ENCODE measurements around the gene FAM13A. TPM values are rescaled to one million over a fixed set of nuclear protein-coding genes. Genes with fewer than 3 reads are reported as not detected.
"Not testable (repeated sequence)": the region's sequence is repeated elsewhere in the genome, so short reads cannot be mapped to it uniquely, and the experiment has no call there.

The FAM13A gene
- total and polyA plus RNA-seq, 11 donors = 3.7 to 30.4 (median 11.5) TPM

DNA sequence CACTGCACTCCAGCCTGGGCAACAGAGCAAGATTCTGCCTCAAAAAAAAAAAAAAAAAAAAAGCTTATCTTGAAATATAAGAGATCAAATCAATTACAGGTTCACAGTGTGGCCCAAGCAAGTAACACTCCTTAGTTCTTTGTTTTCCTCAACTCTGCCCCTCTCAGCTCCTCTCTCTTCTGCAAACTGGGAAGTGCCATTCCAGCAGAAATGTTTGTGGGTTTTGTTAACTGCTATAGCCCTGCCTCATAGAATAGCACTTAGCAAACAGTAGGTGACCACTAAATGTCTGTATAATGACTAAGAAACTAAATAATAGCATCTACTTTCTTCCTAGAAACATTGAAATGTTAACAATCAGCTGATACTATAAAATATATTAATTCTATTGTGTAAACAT, 199.4 kb downstream of the FAM13A start:
- intact Hi-C loops (cut with DNase I) = no loop called here
- Histone ChIP-seq H3K36me3 (no peaks in the 10 kb centered on the region), H3K27ac (peak overlapping the region in 2 of 12 donors; percentile 2 to 86), H3K4me1 (peaks cover 0 to 31% (median 0%) of the 10 kb centered on the region in 12 donors), H3K9me3 (no peaks in the 10 kb centered on the region), H3K27me3 (no peaks in the 10 kb centered on the region), H3K4me3 (no peak overlapping the region)
- TF ChIP-seq, protein P1, sequence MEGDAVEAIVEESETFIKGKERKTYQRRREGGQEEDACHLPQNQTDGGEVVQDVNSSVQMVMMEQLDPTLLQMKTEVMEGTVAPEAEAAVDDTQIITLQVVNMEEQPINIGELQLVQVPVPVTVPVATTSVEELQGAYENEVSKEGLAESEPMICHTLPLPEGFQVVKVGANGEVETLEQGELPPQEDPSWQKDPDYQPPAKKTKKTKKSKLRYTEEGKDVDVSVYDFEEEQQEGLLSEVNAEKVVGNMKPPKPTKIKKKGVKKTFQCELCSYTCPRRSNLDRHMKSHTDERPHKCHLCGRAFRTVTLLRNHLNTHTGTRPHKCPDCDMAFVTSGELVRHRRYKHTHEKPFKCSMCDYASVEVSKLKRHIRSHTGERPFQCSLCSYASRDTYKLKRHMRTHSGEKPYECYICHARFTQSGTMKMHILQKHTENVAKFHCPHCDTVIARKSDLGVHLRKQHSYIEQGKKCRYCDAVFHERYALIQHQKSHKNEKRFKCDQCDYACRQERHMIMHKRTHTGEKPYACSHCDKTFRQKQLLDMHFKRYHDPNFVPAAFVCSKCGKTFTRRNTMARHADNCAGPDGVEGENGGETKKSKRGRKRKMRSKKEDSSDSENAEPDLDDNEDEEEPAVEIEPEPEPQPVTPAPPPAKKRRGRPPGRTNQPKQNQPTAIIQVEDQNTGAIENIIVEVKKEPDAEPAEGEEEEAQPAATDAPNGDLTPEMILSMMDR (IDR thresholded peaks at IDR 0.05) = no peak
- TF ChIP-seq POLR2A (IDR thresholded peaks at IDR 0.05) = no peak
- ATAC-seq (peak in 1 of 4 donors; percentile 41), DNase-seq (no peak)

DNA sequence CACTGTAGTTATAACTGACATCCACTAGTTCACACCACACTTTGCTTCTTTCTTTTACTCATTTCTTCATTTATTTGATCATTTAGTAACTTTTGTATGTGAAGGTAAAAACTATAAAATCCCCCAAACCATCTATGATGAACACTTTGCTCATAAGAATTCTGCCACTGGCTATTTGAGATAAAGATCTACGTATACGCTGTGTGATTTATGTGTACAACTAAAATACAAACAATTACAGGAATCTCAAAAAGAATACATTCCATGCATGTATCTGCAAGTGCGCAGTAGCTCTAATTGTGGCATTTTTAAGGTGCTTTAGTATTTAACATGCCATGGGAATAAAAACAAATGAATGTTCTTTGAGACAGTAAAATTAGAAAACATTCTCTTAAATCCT, 202.5 kb downstream of the FAM13A start:
- Histone ChIP-seq H3K4me1 (peaks cover 0 to 14% (median 0%) of the 10 kb centered on the region in 12 donors), H3K27me3 (no peaks in the 10 kb centered on the region), H3K27ac (no peak overlapping the region), H3K36me3 (no peaks in the 10 kb centered on the region), H3K9me3 (no peaks in the 10 kb centered on the region), H3K4me3 (no peak overlapping the region)
- no peak for DNase-seq
- ATAC-seq = no peak
- WGBS, 4 donors = 97 to 99% (median 98%) methylated on average over 3 of the region's 3 CpGs
- no peak for TF ChIP-seq POLR2A (IDR thresholded peaks at IDR 0.05)
- TF ChIP-seq, protein P1 (IDR thresholded peaks at IDR 0.05) = no peak
- intact Hi-C loops (cut with DNase I) = no loop called here

DNA sequence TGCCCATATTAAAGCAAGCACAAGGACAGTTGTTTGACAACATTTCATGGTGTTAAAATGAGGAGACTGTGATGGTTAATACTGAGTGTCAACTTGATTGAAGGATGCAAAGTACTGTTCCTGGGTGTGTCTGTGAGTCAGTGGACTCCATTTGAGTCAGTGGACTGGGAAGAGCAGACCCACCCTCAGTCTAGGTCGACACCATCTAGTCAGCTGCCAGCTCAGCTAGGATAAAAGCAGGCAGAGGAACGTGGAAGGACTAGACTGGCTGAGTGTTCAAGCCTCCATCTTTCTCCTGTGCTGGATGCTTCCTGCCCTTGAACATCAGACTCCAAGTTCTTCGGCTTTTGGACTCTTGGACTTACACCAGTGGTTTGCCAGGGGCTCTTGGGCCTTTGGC, 203.4 kb downstream of the FAM13A start:
- intact Hi-C loops (cut with DNase I); H3K4me1 ChIP-seq; DNase-seq; H3K27ac ChIP-seq; H3K4me3 ChIP-seq; ATAC-seq; H3K36me3 ChIP-seq; H3K9me3 ChIP-seq; H3K27me3 ChIP-seq: not testable (repeated sequence)
- WGBS, 4 donors = 90 to 94% (median 92%) methylated on average over 2 to 3 of the region's 3 CpGs

DNA sequence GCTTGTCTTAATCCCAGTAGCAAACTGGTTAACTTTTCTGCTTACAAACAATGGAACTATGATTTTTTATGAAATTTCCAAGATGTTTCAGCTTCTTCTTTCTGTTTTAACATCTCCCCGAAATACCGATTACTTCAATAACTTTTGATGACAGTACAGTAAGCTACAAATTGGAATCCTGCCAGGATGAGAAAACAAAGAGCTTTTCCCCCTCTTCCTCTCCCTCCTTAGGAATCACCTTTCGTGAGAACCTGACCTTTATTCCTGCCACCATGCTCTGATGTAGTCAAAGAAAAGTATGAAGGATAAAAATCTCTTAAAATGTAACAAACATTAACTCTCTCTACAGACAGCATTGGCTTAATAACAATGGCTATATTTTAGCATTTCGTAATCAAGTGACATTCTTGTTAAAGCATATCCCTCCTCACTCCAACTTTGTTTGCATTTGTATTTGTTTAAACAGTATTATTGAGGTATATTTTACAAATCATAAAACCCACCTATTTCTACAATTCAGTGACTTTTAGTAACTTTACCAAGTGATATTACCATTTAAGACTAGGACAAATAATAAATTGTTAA, 210.7 kb downstream of the FAM13A start:
- Histone ChIP-seq H3K36me3 (no peaks in the 10 kb centered on the region), H3K27me3 (no peaks in the 10 kb centered on the region), H3K27ac (no peak overlapping the region), H3K9me3 (no peaks in the 10 kb centered on the region), H3K4me1 (peaks cover 0 to 24% (median 0%) of the 10 kb centered on the region in 12 donors), H3K4me3 (no peak overlapping the region)
- intact Hi-C loops (cut with DNase I) = no loop called here
- DNase-seq = no peak
- TF ChIP-seq POLR2A (IDR thresholded peaks at IDR 0.05) = no peak
- TF ChIP-seq, protein P1 (IDR thresholded peaks at IDR 0.05) = no peak
- no peak for ATAC-seq
- WGBS, 4 donors = 45 to 65% (median 56%) methylated on average over 4 of the region's 4 CpGs

Measured in heart left ventricle (tissue), 16 donors.